ENCODE data around the gene DAAM1.

DAAM1 gene

DNA sequence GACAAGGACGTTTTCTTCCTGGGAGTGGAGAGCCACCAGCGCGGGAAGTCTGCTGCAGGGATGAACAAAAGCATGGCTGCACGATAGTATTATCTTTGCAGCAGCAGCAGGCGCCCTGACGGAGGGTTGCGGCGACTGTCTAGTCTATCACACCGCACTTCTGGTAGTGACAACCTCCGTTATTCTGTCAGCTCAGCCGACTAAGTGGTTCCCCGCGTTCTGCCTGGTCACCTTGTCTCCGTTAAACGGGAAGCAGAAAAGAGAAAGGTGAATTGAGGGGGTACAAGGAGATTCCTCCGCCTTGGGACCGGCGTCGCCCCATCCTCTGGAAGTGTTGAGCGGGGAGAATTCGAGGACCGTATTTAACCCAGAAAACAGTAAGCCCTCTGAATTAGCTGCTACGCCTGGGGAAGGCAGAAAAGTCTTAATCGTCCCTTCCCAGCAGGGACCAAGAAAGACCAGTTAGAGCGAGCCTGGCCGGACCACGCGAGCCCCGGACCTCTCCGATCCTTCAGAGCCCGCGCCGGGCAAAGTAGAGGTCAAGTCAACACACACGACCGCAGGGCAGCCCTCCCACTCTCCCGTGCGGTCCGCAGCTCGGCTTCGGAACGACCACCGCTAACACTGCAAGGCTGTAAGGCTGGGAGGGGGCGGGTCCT, 536 bp upstream of the DAAM1 start:
- DNase-seq (ENCODE audit: low read depth, low spot score), result no peak

DNA sequence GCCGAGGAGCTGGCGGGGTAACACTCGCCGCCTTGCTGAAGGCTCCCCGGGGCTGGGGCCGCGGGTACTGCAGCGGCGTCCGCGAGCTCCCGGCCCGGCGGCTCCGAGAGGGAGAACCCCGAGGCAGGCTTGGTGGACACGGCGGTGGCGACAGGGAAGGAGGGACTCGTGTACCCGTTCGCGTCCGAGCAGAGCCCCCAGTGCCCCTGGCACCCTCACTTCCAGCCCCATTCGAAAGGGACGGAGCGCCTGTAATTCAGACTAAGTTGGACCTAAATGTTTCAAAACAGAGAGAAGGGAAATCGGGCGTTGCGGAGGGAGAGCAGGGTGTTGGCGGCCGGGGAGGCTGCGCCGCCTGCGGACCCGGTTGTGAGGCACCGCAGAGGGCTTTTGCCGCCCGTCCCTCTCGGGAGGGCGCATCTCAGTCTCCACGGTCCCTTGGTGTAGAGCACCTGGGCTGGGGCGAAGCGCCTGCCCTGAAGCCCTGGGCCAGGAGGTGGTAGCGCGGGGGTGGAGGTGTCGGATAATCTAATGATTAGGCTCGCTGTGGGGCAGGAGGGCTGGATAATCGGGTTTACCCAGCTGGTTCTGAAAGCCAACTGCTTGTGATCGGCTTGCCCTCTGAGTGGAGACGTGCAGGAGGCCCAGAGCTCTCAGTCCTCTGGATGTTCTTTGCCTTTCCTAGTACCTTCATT, 771 bp downstream of the DAAM1 start:
- no peak for DNase-seq (ENCODE audit: low read depth, low spot score)

DNA sequence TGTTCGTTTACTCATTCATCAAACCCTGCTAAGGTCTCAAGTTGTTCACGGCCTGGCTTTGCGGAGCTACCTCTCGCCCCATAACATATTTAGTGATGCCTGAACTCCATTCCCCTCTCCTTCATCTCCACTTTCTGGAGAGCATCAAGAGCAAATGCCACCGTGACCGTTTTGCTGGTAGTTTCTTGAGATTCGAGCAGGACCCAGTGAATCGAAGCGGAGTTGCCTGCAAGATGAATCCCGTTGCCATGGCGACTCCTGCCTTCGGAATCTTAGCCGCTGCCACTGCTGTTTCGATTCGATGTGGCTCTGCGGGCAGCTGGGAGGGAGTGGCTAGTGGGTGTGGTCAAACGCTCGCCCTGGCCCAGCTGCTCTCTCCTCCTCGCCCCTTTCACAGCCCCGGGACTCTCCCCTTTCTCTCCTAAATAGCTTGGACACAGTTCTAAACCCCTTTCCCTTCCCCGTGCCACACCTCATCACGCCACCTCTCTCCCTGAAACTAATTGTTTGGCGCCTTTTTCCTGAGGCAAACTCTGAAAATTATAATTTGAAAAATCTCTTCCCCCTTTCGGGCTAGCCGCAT, 1.4 kb downstream of the DAAM1 start:
- peak; percentile 31 for DNase-seq (ENCODE audit: low read depth, low spot score)

DNA sequence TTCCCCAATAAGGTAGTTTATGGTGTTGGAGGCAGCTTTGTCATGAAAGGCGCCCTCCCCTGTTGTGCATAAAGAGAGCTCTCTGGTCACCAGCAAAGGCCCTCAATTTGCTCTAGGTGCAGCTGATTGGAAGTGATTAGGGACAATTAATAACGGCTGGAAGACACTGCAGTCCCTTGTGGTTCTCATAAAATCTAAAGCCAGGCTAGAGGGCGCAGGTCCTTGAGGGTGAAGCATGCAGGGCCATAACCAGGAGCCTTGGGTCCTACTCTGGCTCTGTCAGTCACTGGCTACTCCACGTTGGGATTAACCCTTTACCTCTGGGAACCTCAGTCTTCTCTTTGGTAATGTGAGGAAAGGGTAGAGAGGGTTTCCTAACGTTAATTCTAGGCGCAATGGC, 1.9 kb downstream of the DAAM1 start:
- no peak for DNase-seq (ENCODE audit: low read depth, low spot score)

DNA sequence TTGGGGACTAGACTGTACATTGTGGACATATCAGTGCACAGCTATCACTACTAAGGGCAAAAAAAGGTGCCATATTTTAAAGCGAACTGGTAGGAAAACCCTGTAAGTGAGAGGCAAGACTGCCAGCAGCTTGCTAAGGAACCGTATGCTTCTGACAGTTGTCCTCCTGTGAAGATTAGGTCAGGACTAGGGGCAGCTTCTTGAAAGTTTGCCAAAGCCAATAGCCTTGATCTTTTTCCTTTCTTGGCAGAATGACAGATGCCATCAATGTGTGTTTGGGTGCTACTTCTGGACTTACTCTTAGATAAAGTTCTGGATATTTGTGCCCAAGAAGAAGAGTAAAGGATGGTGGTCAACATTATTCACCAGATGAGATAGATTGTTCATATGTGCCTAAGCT, 7.4 kb downstream of the DAAM1 start:
- no peak for DNase-seq (ENCODE audit: low read depth, low spot score)

DNA sequence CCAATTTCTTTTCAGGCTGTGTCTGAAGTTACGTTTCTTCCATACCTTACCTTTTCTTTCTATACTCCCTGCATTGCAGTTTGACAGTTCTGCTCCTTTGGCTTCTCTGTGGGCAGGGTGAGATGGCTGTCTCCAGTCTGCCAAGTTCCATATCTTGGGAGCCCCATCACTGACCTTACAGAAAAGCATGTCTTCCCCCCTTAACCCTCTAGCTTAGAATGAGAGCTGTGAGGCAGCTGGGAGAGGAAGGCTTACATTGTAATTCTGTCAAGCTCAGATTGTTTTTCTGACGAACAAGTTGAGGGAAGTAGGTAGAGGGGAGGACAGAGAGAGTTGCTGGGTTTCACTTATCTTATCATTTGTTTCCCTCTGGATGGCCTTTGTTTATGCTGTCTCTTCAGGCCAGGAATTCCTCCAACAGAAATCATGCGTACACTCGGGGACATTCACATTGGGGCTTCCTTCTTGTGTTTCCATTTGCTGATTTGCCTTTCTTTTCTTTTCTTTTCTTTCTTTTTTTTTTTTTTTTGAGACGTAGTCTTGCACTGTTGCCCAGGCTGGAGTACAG, 9.3 kb downstream of the DAAM1 start:
- no peak for DNase-seq (ENCODE audit: low read depth, low spot score)

DNA sequence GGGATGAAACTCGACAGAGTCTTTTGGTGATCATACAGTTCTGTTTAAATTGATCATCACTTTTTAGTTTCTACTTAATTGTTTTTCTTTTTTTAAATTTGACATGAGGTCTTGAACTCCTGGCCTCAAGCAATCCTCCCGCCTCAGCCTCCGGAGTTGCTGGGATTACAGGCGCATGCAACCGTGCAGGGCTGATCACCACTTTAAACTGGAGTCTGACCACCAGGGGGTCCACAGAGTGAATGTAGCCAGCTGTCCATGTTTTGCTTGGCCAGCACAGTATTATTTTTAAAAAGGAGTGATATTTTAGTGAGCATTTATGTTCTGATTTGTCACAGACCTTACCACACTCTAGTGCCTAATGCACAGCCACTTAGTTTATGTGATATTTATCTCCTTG, 10.7 kb downstream of the DAAM1 start:
- peak; percentile 49 for DNase-seq (ENCODE audit: low read depth, low spot score)

DNA sequence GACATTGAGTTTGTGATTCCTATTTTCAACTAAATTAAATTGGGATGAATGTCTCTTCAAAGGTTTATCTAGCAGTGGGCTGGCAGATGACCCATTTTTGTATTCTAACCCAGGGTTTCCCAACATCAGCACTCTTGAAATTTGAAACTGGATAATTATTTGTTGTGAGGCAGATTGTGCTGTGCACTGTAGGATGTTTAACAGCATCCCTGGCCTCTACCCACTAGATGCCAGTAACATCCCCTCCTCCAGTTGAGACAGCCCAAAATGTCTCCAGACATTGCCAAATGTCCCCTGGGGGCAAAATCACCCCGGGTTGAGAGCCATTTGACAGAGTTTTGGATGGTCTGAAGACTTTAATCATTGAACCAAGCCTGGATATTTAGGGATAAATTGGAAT, 11.1 kb downstream of the DAAM1 start:
- no peak for DNase-seq (ENCODE audit: low read depth, low spot score)

DNA sequence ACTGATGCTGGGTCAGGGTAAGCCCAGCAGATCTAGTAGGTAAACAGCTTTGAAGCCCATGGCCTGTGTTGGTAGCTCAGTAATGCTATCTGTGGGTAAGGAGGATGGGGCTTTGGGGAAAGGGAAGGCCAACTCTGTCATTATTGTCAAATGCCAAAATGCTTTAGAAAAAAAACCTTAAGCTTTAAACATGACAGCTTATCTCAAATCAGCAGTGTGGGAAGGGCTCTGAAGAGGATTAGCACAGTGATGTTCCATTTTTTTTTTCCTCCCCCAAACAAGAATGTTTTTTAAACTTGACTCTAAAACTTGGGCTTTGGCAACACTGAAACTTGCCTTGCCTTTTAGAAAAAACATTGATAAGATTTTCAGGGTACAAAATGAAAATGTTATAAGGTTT, 11.7 kb downstream of the DAAM1 start:
- no peak for DNase-seq (ENCODE audit: low read depth, low spot score)

DNA sequence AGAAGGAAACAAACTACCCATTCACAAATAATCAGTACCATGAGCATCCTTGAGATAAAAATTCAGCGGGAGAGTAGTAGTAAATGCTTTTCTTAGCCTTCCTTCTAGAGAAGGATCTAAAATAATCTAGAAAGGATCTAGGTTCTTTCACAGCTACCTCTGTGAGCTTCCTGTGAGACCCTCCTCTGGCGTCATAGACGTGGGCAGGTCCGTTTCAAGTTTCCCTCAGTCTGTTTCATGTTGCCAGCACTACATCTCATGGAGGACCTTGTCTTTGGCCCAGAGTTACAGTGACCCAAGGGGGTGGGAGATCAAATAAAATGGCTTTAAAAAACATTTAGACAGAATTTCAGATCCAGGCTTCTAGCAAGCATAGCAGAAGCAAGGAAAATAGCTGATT, 13.6 kb downstream of the DAAM1 start:
- no peak for DNase-seq (ENCODE audit: low read depth, low spot score)

DNA sequence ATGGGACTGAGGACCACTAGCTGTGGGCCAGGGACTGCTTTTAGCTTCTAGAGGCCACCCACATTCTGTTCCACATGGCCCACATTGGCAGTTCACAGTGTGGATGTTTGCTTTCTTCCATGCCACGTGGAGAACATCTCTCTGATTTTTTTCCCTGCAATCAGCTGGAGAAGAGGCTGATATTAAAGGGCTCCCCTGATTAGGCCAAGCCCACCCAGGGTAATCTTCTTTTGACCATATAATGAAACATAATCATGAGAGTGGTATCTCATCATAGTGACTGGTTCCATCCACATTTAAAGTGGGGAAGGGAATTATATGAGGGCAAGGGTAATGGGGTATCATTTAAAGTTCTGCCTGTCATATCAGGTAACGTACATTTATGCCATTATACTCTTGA, 15.8 kb downstream of the DAAM1 start:
- DNase-seq (ENCODE audit: low read depth, low spot score), result no peak

DNA sequence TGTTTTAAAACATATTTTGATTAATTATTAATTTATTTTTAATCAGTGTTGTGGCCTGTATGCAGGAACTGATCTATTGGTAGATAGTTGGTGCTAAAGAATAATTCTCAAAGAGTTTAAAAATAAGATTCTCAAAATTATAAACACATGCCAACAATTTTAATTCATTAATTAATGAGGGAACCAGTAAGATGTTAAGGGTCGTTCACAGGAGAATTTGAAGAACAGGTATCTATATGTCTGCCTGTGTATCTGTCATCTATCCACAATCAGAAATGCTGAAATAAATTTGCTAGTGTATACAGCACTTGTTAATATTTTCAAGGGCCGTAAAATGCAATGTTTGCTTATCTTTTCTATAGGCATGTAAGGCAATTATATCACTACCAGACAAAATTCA, 18.4 kb downstream of the DAAM1 start:
- DNase-seq (ENCODE audit: low read depth, low spot score), result no peak

DNA sequence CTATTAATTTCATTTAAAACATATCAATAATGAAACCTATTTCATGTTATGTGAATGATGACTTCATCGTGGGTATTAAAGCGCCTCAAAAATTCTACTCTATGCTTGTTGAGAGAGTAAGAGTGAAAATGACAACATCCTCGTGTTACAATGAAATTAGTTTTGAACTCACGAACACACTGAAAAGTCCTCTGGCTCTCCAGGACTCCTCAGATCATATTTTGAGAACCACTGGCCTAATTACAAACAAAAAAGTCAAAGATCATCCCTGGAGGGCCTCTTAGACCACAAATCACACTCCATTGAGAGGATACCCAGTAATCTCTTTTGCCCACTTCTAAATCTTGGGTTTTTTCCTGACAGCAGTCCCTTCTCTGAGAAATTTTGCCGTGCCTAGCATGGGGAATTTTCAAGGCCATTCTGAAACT, 19.1 kb downstream of the DAAM1 start:
- DNase-seq (ENCODE audit: low read depth, low spot score), result no peak

DNA sequence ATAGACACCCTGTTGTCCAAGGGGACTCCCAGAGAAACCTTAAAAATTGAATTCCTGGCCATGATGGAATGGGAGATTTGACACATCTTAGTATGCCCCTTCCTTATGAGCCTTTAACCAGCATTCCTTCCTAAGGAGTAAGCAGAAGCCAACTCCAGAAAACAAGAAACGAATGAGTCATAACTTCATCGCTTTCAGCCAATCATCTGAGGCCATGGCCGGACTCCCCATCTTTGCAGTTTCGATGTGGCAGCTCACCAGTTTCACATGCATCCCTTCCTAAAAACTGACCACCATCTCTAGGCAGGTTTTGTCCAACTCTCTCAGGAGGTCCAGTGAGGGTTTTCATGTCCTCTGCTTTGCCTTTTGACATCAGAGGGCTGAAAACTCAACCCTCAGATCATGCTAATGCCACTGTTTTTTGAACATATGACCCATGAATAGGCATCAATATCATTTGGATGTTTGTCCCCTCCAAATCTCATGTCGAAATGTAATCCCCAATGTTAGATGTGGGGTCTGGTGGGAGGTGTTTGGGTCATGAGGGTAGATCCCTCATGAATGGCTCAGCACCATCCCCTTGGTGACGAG, 19.9 kb downstream of the DAAM1 start:
- no peak for DNase-seq (ENCODE audit: low read depth, low spot score)

DNA sequence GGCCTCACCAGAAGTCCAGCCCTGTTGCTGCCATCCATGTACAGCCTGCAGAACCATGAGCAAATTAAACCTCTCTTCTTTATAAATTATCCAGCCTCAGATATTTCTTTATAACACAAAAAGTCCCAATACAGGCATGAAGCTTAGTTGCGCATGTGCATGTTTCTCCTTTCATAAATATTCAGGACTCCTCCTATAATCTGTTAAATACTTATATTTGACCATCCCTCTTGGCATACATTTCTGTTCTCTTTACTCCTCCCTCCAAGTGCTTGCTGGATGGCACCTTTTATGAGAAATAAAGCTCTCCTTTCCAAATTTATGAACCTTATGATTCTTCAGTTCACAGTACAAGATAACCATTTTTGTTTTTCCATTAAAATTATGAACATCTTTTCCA, 20.5 kb downstream of the DAAM1 start:
- DNase-seq (ENCODE audit: low read depth, low spot score), result no peak

DNA sequence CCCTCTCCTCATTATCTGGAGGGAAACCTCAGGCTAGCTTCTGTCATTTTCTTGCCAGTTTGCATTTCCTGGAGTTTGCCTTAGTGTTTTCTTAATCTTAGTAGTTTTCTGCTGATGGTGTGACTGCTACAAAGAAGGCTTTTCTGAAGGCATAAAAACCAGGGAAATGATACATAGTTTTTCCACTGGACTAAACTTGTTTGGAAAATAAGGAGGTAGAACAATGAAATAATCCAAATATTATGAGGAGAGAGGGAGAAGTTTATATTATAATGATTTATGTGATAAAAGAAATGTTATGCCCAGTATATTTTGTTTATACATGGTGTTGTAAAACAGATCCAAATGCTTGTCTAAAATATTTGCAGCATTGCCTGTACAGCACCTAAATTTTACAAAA, 22.2 kb downstream of the DAAM1 start:
- no peak for DNase-seq (ENCODE audit: low read depth, low spot score)

DNA sequence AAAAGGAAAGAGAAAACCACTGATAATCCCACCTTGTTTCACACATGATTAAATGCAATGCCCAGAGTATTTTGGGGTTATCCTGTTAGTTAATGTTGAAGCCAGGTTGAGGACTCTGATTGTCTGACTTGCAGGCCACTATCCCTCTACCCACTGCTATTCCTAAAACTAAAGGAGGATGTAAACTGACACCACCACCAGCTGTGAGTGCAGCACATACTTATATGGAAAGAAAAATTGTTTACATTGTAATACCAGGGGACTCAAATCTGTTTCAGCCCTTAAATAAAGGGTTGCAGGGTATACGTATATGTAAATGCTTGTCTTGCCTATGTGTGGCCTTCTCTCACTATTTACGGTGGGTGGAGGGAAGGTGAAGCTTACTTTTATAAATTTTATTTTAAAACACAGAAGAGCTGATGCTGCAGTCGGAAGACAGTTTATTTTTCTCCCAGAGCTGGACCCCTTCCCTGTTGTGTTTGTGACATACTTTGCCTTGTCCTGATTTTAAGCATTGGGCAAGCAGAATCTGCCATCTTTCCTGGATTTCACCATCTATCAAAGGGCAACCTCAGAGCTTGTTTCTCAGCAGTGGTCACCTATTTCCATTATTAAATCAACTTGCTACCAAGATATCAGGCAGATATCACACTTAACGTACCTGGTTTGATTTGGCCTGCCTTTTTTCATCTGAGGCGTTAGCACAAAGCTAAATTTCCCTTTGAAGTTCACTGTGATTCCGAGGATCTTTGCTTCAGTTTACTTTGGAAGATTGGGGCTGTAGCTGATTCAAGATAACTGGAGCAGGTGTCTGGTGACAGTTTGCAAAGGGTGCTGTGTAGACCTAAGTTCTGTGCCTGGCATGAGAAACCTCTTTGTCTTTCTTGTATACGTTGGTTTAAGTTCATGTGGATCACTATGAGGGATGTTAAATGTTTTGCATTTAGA, 25.2 kb downstream of the DAAM1 start:
- DNase-seq (ENCODE audit: low read depth, low spot score), result peak; percentile 48

DNA sequence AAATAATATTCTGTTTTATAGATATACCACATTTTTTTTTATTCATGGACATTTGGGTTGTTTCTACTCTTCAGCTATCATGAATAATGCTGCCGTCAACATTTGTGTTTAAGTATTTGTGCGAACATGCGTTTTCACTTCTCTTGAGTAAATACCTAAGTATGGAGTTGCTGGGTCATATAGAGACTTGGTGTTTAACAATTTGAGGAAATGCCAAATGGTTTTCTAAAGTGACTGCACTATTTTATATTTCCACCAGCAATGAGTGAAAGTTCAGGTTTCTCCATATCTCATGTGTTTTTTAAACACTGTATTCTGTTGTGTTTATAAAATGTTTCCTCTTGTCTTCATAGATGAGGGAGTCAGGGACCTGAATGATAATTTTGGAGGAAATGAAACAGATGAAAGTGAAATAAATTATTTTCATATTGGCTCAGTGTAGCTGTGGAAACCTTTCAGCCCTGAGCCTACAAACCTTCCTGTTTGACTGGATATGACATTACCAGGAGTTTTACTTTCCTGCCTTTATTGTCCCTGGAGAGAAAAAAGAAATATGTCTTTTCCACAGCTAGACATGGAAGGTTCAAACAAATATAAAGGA, 26.3 kb downstream of the DAAM1 start:
- no peak for DNase-seq (ENCODE audit: low read depth, low spot score)

DNA sequence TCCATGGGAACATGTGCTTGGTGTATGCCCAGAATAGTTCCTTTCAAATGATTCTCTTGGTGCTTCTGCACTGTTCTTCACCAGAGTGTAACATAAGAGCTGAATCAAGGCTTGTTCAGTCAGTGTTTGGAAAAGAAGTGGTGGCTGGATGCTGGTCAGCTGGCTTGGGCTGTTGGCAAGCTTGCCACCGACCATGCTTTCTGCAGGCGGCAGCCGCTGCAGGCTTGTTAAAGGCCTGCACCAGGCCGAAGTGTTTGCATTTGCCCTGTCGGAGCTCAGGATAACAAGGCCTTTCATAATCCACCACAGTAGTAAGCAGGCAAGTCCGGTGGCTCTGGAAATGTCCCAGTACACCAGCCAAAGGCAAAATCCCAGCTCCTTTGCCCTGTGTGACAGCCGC, 26.9 kb downstream of the DAAM1 start:
- DNase-seq (ENCODE audit: low read depth, low spot score), result no peak

DNA sequence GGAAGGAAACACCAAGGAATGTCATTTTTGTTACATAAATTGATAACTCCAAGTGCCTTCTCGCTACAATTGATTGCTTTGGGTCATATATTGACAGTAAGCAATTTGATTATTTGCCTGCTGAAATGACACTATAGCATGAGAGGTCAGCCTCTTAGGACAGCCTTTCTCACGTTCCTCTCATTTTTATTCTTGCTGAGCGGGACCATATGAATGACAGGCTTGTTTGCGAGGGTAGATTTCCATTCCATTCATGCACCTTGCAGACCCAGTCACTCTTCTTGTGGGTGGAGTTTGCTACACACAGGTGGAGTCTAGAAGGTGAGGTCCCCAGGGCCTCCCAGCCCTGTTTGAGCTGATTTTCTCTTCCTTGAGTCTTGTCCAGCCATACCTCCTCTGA, 27.3 kb downstream of the DAAM1 start:
- no peak for DNase-seq (ENCODE audit: low read depth, low spot score)

DNA sequence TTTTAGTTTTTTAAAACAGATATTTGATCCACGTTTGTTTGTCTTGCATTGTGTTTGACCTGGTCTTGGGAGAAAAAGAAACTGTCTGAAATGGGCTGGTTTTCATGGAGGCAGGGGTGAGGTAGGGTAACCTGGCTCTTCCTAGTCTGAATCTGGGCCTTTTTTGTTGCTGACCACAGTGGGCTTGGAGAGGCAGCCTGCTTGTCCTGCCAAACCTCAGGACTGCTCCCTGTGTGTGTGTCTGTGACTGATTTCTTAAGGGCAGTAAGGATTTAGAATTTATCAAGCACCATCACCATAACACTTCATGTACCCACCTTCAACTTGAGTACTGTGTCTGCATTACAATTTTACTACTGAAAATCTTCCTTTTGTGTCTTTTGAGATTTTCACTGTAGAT, 28.5 kb downstream of the DAAM1 start:
- no peak for DNase-seq (ENCODE audit: low read depth, low spot score)
